IMR-90 (cell line): ENCODE data around the gene TYMS. TPM values are rescaled to one million over a fixed set of nuclear protein-coding genes. Genes with fewer than 3 reads are reported as not detected.

Experiments
- ATAC-seq: fragments of 200-7000 bp; cut with Tn5 transposase; 2 replicates; pipeline ENCODE4 v1.9.1; 2020; ENCODE audit warnings: low read depth, mild to moderate bottlenecking, moderate library complexity
- BruUV-seq: library from RNA; stranded (reverse); fragments of 400-500 nt; replicated peaks from 2 replicates; lab custom pipeline; 2021; lab: Mats Ljungman, UMichigan
- CTCF ChIA-PET: fragments of 300-600 bp; formaldehyde crosslinking; extraction: SDS; loops from one replicate; lab custom pipeline; 2021; ENCODE audit warnings: antibody characterized with exemption; lab: Yijun Ruan, JAX
- POLR2A ChIA-PET: fragments of 300-600 bp; sonication (Branson Sonifier 250); formaldehyde crosslinking; loops from one replicate; lab custom pipeline; 2022; ENCODE audit warnings: antibody characterized with exemption; ENCODE audit not compliant: unreplicated experiment; lab: Charles Lee
- DNase-seq: peaks from one replicate; pipeline ENCODE4 v3.0.0; 2013
- H2AFZ ChIP-seq: replicated peaks from 2 replicates; pipeline ENCODE3; 2013; ENCODE audit warnings: low read length, mild to moderate bottlenecking; ENCODE audit not compliant: poor library complexity
- H2AK5ac ChIP-seq: 2 replicates; pipeline ENCODE4 v1.6.1; 2013; ENCODE audit warnings: low read depth, low read length, inconsistent platforms
- H2AK9ac ChIP-seq: replicated peaks from 2 replicates; pipeline ENCODE3; 2013; ENCODE audit warnings: mild to moderate bottlenecking, low read depth, low read length, moderate library complexity; ENCODE audit not compliant: poor library complexity
- H2BK120ac ChIP-seq: 2 replicates; pipeline ENCODE4 v1.6.1; 2013; ENCODE audit warnings: low read depth, low read length, inconsistent platforms
- H2BK15ac ChIP-seq: 3 replicates; pipeline ENCODE4 v1.6.1; 2013; ENCODE audit warnings: low read depth, low read length, inconsistent platforms
- H2BK20ac ChIP-seq: 2 replicates; pipeline ENCODE4 v1.6.1; 2013; ENCODE audit warnings: low read depth, mild to moderate bottlenecking, inconsistent platforms, low read length, moderate library complexity
- H2BK5ac ChIP-seq: 2 replicates; pipeline ENCODE4 v1.6.1; 2013; ENCODE audit warnings: mild to moderate bottlenecking, low read depth, low read length, inconsistent platforms; ENCODE audit not compliant: poor library complexity, severe bottlenecking
- H3K14ac ChIP-seq: replicated peaks from 2 replicates; pipeline ENCODE4 v1.6.1; 2013; ENCODE audit warnings: low read depth, low read length, inconsistent platforms
- H3K18ac ChIP-seq: 2 replicates; pipeline ENCODE4 v1.6.1; 2013; ENCODE audit warnings: low read depth, low read length, control low read depth
- H3K23ac ChIP-seq: 2 replicates; pipeline ENCODE4 v1.6.1; 2013; ENCODE audit warnings: low read depth, low read length, inconsistent platforms
- H3K27ac ChIP-seq: 2 replicates; pipeline ENCODE4 v1.5.1; 2013; ENCODE audit warnings: mild to moderate bottlenecking, control low read depth, low read length; ENCODE audit not compliant: insufficient read depth
- H3K27me3 ChIP-seq: 2 replicates; pipeline ENCODE4 v1.6.1; 2013; ENCODE audit warnings: low read length; ENCODE audit not compliant: control insufficient read depth, insufficient read depth
- H3K36me3 ChIP-seq: 2 replicates; pipeline ENCODE4 v1.6.1; 2013; ENCODE audit warnings: low read length, mixed read lengths; ENCODE audit not compliant: control insufficient read depth, insufficient read depth
- H3K4ac ChIP-seq: 2 replicates; pipeline ENCODE4 v1.6.1; 2013; ENCODE audit warnings: low read depth, low read length, inconsistent platforms
- H3K4me1 ChIP-seq: 2 replicates; pipeline ENCODE4 v1.6.1; 2013; ENCODE audit warnings: low read length, mixed read lengths; ENCODE audit not compliant: control insufficient read depth, insufficient read depth
- H3K4me2 ChIP-seq: 2 replicates; pipeline ENCODE4 v1.6.1; 2013; ENCODE audit warnings: low read depth, mild to moderate bottlenecking, control low read depth, low read length, moderate library complexity
- H3K4me3 ChIP-seq: 2 replicates; pipeline ENCODE4 v1.5.1; 2013; ENCODE audit warnings: low read depth, mild to moderate bottlenecking, control low read depth, low read length, moderate library complexity; ENCODE audit not compliant: insufficient read depth
- H3K56ac ChIP-seq: 2 replicates; pipeline ENCODE4 v1.6.1; 2013; ENCODE audit warnings: low read length, inconsistent platforms; ENCODE audit not compliant: insufficient read depth; ENCODE audit errors: extremely low read depth
- H3K79me1 ChIP-seq, 2 experiments: 2 replicates each; pipeline ENCODE4 v1.6.1; 2013; ENCODE audit warnings: low read length in 2 of 2, inconsistent platforms in 1 of 2, low read depth in 1 of 2
- H3K9ac ChIP-seq: 2 replicates; pipeline ENCODE4 v1.6.1; 2013; ENCODE audit warnings: low read depth, low read length, control low read depth
- H3K9me1 ChIP-seq: 2 replicates; pipeline ENCODE4 v1.6.1; 2013; ENCODE audit warnings: low read length, inconsistent platforms; ENCODE audit not compliant: insufficient read depth
- H3K9me3 ChIP-seq: 2 replicates; pipeline ENCODE4 v1.6.1; 2013; ENCODE audit warnings: low read length; ENCODE audit not compliant: control insufficient read depth, insufficient read depth
- H4K20me1 ChIP-seq: 2 replicates; pipeline ENCODE4 v1.6.1; 2013; ENCODE audit warnings: low read length, inconsistent platforms; ENCODE audit not compliant: insufficient read depth
- H4K5ac ChIP-seq: 2 replicates; pipeline ENCODE4 v1.6.1; 2013; ENCODE audit warnings: mild to moderate bottlenecking, low read depth, low read length, control low read depth
- H4K8ac ChIP-seq, 2 experiments: 2 replicates each; pipeline ENCODE4 v1.6.1; 2013; ENCODE audit warnings: low read depth in 2 of 2, low read length in 2 of 2, control low read depth in 1 of 2, inconsistent platforms in 1 of 2
- H4K91ac ChIP-seq: 2 replicates; pipeline ENCODE4 v1.6.1; 2013; ENCODE audit warnings: low read depth, low read length, inconsistent platforms; ENCODE audit not compliant: insufficient read depth
- BHLHE40 ChIP-seq: fragments of 150-350 bp; IDR thresholded peaks from 2 replicates; pipeline ENCODE4 v1.6.1; 2016; ENCODE audit warnings: mild to moderate bottlenecking, low read depth, low read length
- CEBPB ChIP-seq: IDR thresholded peaks from 2 replicates; pipeline ENCODE4 v1.6.1; 2012; ENCODE audit warnings: low read depth, low read length, improper control_type of control experiment
- CTCF ChIP-seq: conservative IDR thresholded peaks from 2 replicates; pipeline ENCODE4 v1.5.1; 2012; ENCODE audit warnings: mild to moderate bottlenecking, low read depth, low read length, improper control_type of control experiment
- FOS ChIP-seq: fragments of 150-350 bp; IDR thresholded peaks from 2 replicates; pipeline ENCODE4 v1.6.1; 2016; ENCODE audit warnings: low read depth, low read length
- MAZ ChIP-seq: IDR thresholded peaks from 2 replicates; pipeline ENCODE4 v1.6.1; 2012; ENCODE audit warnings: low read depth, mild to moderate bottlenecking, low read length, improper control_type of control experiment, moderate library complexity, borderline replicate concordance
- MXI1 ChIP-seq: IDR thresholded peaks from 2 replicates; pipeline ENCODE4 v1.6.1; 2012; ENCODE audit warnings: low read depth, mild to moderate bottlenecking, low read length, moderate library complexity, borderline replicate concordance
- POLR2A ChIP-seq: IDR thresholded peaks from 2 replicates; pipeline ENCODE4 v1.6.1; 2012; ENCODE audit warnings: mild to moderate bottlenecking, low read depth, low read length
- SMC3 ChIP-seq: fragments of 150-350 bp; IDR thresholded peaks from 2 replicates; pipeline ENCODE4 v1.6.1; 2016; ENCODE audit warnings: low read depth, mild to moderate bottlenecking, antibody characterized with exemption, low read length, moderate library complexity
- USF2 ChIP-seq: fragments of 150-350 bp; IDR thresholded peaks from 2 replicates; pipeline ENCODE4 v1.6.1; 2017; ENCODE audit warnings: mild to moderate bottlenecking, antibody characterized with exemption, low read length, low read depth
- WGBS, 2 experiments: methylation state at CpG; one replicate each; pipeline versions ENCODE4 v1.1.5 to v1.1.7; 2013; ENCODE audit warnings: missing lambda C conversion rate in 2 of 2; ENCODE audit not compliant: insufficient read length in 1 of 2; ENCODE audit errors: extremely low coverage in 2 of 2; 5-methylcytosine and 5-hydroxymethylcytosine counted together
- dilution Hi-C: fragments of 300-500 bp; cut with HindIII; formaldehyde crosslinking; loops from one replicate; pipeline ENCODE4 v1.14.3; 2018; ENCODE audit warnings: low sequenced_read_pairs; ENCODE audit not compliant: unreplicated experiment
- in situ Hi-C: fragments of 300-500 bp; cut with MboI; formaldehyde crosslinking; loops from 3 replicates; pipeline ENCODE4 v1.14.3; 2019; ENCODE audit warnings: low sequenced_read_pairs, inconsistent platforms, mixed read lengths
- intact Hi-C: fragments of 100-400 bp; cut with micrococcal nuclease; formaldehyde crosslinking; loops from 2 replicates; pipeline ENCODE4 v1.10.0; 2022
- polyA plus RNA-seq, 3 experiments: library from polyadenylated mRNA; depleted of rRNA; stranded (reverse); fragments of >200 nt; gene quantifications; 2 replicates each; pipeline ENCODE4 v1.2.3, GENCODE V29; 2012; ENCODE audit warnings: low replicate concordance in 1 of 3
- total RNA-seq: library from RNA; depleted of rRNA; stranded (reverse); fragments of >200 nt; gene quantifications from 2 replicates; pipeline ENCODE4 v1.2.3, GENCODE V29; 2012

Gene TYMS
- total and polyA plus RNA-seq, 2 of the 4 experiments (the other 2 are of a cell fraction): 28.3 to 92.2 TPM

GRCh38 chr18:621291-622043 lies 36.0 kb upstream of the TYMS start:
- H2AK9ac ChIP-seq: no peak overlapping the region
- H3K4ac ChIP-seq: no peak overlapping the region
- 8% methylated on average over 2 of the region's 7 CpGs; no CpG with 5 or more reads in 1 of the 2 experiments for WGBS, 2 experiments
- H2BK20ac ChIP-seq: no peak overlapping the region
- dilution Hi-C loops: no loop called here
- TF ChIP-seq USF2: no peak
- no peak for TF ChIP-seq CTCF
- no peak for TF ChIP-seq MXI1
- TF ChIP-seq POLR2A: no peak
- TF ChIP-seq BHLHE40: no peak
- TF ChIP-seq FOS: no peak
- no peak for TF ChIP-seq CEBPB
- no peak for TF ChIP-seq SMC3
- no peak for TF ChIP-seq MAZ
- H3K27me3 ChIP-seq: peaks cover 13% of the 10 kb centered on the region
- no peaks in the 10 kb centered on the region for H3K9me1 ChIP-seq
- peak; percentile 62 for DNase-seq
- no peaks in the 10 kb centered on the region for H3K36me3 ChIP-seq
- H3K4me2 ChIP-seq: no peak overlapping the region; the same call in 1 of the 2 replicates
- ChIA-PET POLR2A (no interaction called here), CTCF (interaction anchor here (0.7 to 1.8 kb wide), 4 partner anchors 209 to 329 kb away, joined by 3 to 10 read pairs (median 6); no protein-coding TSS in a partner anchor)
- H3K4me1 ChIP-seq: no peaks in the 10 kb centered on the region
- H2AFZ ChIP-seq: no peak overlapping the region
- H4K91ac ChIP-seq: no peak overlapping the region
- H3K4me3 ChIP-seq: no peak overlapping the region
- H3K23ac ChIP-seq: no peak overlapping the region
- H2BK5ac ChIP-seq: no peak overlapping the region
- H3K9me3 ChIP-seq: no peaks in the 10 kb centered on the region
- no peak overlapping the region for H2BK120ac ChIP-seq
- H3K18ac ChIP-seq: no peak overlapping the region
- no peak overlapping the region for H3K9ac ChIP-seq
- no peaks in the 10 kb centered on the region for H4K20me1 ChIP-seq
- H2AK5ac ChIP-seq: no peak overlapping the region
- no peaks in the 10 kb centered on the region for H3K79me1 ChIP-seq
- H3K56ac ChIP-seq: no peak overlapping the region
- no peak overlapping the region for H2BK15ac ChIP-seq
- no TSS peak for BruUV-seq
- H3K14ac ChIP-seq: no peak overlapping the region
- no peak overlapping the region for H4K8ac ChIP-seq
- in situ Hi-C loops: loop anchor here (5.0 kb wide), 2 partner anchors 211 to 339 kb away; no protein-coding TSS in a partner anchor
- peak; percentile 44; the same call in 1 of the 2 replicates for ATAC-seq
- no peak overlapping the region for H3K27ac ChIP-seq
- H4K5ac ChIP-seq: no peak overlapping the region
- intact Hi-C loops: loop anchor here (5.0 kb wide), 1 partner anchor 121 kb away; no protein-coding TSS in a partner anchor
